Uterus (tissue), 2 donors: Measurements from ENCODE around the gene TNS4.

ENCODE experiments used
- POLR2A ChIP-seq, 2 donors: fragments of 450-650 bp; IDR thresholded peaks; one replicate each; pipeline ENCODE4 v1.6.1; 2016; ENCODE audit warnings: antibody characterized with exemption in 2 of 2, mild to moderate bottlenecking in 1 of 2, moderate library complexity in 1 of 2
- TF ChIP-seq, protein P1 (sequence below), 4 experiments: fragments of 200-600 bp in 2 of 4; fragments of 450-650 bp in 2 of 4; sonication (generic) in 2 of 4; IDR thresholded peaks; one replicate each; pipeline ENCODE4 v1.5.1; 2016 to 2019; ENCODE audit warnings: antibody characterized with exemption in 4 of 4, mild to moderate bottlenecking in 2 of 4, moderate library complexity in 1 of 4

DNA sequence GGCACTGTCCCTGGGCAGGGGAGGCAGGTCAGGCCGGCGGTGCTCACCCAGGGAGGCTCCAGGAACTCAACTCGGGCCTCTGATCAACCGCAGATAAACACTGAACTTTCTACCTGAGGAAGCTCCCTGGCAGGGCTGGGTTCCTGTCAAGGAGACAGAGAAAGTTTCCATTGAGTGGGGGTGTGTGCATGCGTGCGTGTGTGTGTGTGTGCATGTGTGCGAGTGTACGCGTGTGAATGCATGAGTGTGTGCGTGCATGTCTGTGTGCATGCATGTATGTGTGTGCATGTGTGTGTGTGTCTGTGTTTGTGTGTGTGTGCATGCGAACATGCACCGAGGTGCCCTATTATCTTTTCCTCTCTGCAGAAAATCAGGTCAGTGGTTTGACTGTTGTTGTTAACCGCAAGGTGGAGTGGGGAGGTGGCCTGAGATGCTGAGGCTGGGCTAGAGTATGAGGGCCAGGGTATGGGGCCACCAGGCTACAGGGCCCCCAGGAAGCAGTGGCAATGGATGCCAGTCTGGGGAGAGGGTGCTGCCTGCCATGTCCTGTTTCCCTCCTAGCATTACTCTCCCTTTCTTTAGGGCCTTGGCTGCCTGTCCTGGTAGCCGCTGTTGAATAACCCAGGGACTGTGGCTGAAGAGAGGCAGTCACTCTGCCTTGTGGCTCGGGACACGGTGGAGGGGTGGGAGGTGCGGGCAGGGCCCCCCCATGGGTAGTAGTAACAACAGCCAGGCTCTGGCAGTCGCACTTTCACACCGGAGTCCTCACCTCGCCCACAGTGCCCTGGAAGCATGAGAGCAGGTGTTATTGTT lies 39.8 kb upstream of the TNS4 start:
- TF ChIP-seq, protein P1, sequence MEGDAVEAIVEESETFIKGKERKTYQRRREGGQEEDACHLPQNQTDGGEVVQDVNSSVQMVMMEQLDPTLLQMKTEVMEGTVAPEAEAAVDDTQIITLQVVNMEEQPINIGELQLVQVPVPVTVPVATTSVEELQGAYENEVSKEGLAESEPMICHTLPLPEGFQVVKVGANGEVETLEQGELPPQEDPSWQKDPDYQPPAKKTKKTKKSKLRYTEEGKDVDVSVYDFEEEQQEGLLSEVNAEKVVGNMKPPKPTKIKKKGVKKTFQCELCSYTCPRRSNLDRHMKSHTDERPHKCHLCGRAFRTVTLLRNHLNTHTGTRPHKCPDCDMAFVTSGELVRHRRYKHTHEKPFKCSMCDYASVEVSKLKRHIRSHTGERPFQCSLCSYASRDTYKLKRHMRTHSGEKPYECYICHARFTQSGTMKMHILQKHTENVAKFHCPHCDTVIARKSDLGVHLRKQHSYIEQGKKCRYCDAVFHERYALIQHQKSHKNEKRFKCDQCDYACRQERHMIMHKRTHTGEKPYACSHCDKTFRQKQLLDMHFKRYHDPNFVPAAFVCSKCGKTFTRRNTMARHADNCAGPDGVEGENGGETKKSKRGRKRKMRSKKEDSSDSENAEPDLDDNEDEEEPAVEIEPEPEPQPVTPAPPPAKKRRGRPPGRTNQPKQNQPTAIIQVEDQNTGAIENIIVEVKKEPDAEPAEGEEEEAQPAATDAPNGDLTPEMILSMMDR (IDR thresholded peaks at IDR 0.05), result no peak
- TF ChIP-seq POLR2A (IDR thresholded peaks at IDR 0.05), result no peak
